GM19193 (cell line): ENCODE data around the gene NOTO.

Source experiments
- POLR2A ChIP-seq: IDR thresholded peaks from 4 replicates; pipeline ENCODE4 v1.6.1; 2011; ENCODE audit not compliant: insufficient read depth, insufficient read length; ENCODE audit errors: extremely low read depth

The NOTO gene

DNA sequence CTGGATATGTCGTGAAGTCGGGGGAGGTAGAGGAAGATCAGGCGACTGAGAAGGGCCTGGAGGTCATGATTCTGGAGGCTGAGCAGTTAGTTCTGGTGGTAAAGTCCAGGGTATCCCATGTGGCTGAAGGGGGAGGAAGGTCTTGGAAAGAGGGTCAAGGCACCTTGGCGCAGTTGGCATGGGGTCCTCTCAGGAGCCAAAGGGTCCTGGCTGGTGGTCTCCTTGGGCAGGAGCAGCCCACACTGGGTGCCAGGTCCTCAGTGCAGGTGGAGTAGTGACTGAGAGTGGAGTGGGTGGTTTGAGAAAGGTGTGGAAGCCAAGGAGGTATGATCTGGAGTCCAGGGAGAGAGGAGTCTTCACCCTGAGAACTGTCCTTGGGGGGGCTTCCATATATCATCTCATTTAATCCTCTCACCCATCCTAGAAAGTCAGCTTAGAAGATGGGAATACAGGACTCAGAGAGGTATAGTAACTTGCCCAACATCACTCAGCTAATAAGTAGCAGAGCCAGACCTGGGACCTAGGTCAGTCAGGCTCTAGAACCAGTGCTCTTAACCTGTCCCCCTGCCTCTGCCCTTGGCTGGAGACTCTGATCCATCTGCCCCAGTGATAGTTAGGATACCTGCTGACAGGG is 57.4 kb downstream of the NOTO start:
- no peak for TF ChIP-seq POLR2A

DNA sequence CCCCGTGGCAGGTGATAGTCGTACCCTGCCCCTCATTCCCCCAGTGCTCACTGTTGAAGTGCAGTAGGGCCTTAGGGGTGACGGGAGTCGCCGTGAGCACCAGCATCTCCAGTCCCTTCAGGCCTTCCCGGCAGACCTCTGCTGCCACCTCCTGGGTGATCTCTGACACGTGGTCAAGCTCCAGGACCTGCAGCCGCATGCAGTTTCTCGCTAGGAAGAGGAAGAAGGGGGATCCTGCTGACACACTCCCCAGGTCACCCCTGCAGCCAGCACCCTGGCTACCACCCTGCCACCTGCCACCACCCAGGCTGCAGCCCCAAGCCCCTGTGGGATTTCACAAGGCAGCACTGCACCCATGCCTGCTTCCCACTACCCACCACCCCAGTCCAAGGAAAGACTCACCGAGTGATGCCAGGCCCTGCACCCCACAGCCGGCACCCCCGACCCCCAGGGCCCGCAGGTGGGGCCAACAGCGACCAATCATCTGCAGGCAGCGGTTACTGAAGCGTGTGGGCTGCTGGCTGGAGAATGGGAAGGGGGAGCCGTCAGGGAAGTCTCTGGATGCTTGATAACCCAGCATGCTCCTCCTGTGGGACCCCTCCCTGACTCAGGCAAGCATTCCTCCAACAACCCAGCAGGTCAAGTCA is 58.1 kb downstream of the NOTO start:
- TF ChIP-seq POLR2A: no peak
